ENCODE data around the gene ELOVL7. TPM values are rescaled to one million over a fixed set of nuclear protein-coding genes. Genes with fewer than 3 reads are reported as not detected.
"Not testable (repeated sequence)": the region's sequence is repeated elsewhere in the genome, so short reads cannot be mapped to it uniquely, and the experiment has no call there.

ELOVL7 gene
- total RNA-seq, 1 donor from 2014 or later = 0.68 TPM

- intact Hi-C loops (cut with micrococcal nuclease) = no loop called here
- H3K4me3 Mint-ChIP-seq (ENCODE audit: low read depth) = no peak overlapping the region
- H3K27ac Mint-ChIP-seq = no peak overlapping the region
- DNase-seq (ENCODE audit: low spot score) = no peak
- H3K27me3 Mint-ChIP-seq (ENCODE audit: low read depth) = peaks cover 3% of the 10 kb centered on the region
- H3K9me3 Mint-ChIP-seq = no peaks in the 10 kb centered on the region
- no peaks in the 10 kb centered on the region for H3K4me1 Mint-ChIP-seq (ENCODE audit: low read depth)
- H3K36me3 Mint-ChIP-seq (ENCODE audit: low read depth) = no peaks in the 10 kb centered on the region
Observed at GRCh38 chr5:60754495-60754894, 89.6 kb downstream of the ELOVL7 start.

GRCh38 chr5:60744682-60745081 is 99.4 kb downstream of the ELOVL7 start:
- no peak overlapping the region for H3K4me3 Mint-ChIP-seq (ENCODE audit: low read depth)
- intact Hi-C loops (cut with micrococcal nuclease) = no loop called here

GRCh38 chr5:60743511-60744314 is 100.4 kb downstream of the ELOVL7 start:
- Mint-ChIP-seq H3K36me3 (ENCODE audit: low read depth) (no peaks in the 10 kb centered on the region), H3K27me3 (ENCODE audit: low read depth) (no peaks in the 10 kb centered on the region), H3K4me3 (ENCODE audit: low read depth) (no peak overlapping the region), H3K27ac (no peak overlapping the region), H3K9me3 (peaks cover 19% of the 10 kb centered on the region), H3K4me1 (ENCODE audit: low read depth) (no peaks in the 10 kb centered on the region)
- DNase-seq (ENCODE audit: low spot score) = no peak
- intact Hi-C loops (cut with micrococcal nuclease) = no loop called here

More at GRCh38 chr5:60744682-60745081, 99.4 kb downstream of the ELOVL7 start:
- Mint-ChIP-seq H3K4me1 (ENCODE audit: low read depth) (no peaks in the 10 kb centered on the region), H3K27ac (no peak overlapping the region), H3K36me3 (ENCODE audit: low read depth) (no peaks in the 10 kb centered on the region), H3K9me3 (peaks cover 12% of the 10 kb centered on the region), H3K27me3 (ENCODE audit: low read depth) (no peaks in the 10 kb centered on the region)
- DNase-seq (ENCODE audit: low spot score) = no peak

GRCh38 chr5:60740322-60740721 is 103.7 kb downstream of the ELOVL7 start:
- H3K9me3 Mint-ChIP-seq = peaks cover 19% of the 10 kb centered on the region
- H3K4me1 Mint-ChIP-seq (ENCODE audit: low read depth) = no peaks in the 10 kb centered on the region
- H3K27ac Mint-ChIP-seq = no peak overlapping the region
- intact Hi-C loops (cut with micrococcal nuclease) = no loop called here
- H3K27me3 Mint-ChIP-seq (ENCODE audit: low read depth) = no peaks in the 10 kb centered on the region
- H3K36me3 Mint-ChIP-seq (ENCODE audit: low read depth) = no peaks in the 10 kb centered on the region
- DNase-seq (ENCODE audit: low spot score) = no peak
- no peak overlapping the region for H3K4me3 Mint-ChIP-seq (ENCODE audit: low read depth)

GRCh38 chr5:60738933-60739332 is 105.1 kb downstream of the ELOVL7 start:
- no peak for DNase-seq (ENCODE audit: low spot score)
- intact Hi-C loops (cut with micrococcal nuclease) = no loop called here
- Mint-ChIP-seq H3K27ac (no peak overlapping the region), H3K4me1 (ENCODE audit: low read depth) (no peaks in the 10 kb centered on the region), H3K9me3 (peaks cover 19% of the 10 kb centered on the region), H3K4me3 (ENCODE audit: low read depth) (no peak overlapping the region), H3K36me3 (ENCODE audit: low read depth) (no peaks in the 10 kb centered on the region), H3K27me3 (ENCODE audit: low read depth) (no peaks in the 10 kb centered on the region)

- H3K9me3 Mint-ChIP-seq = peaks cover 19% of the 10 kb centered on the region
- no peaks in the 10 kb centered on the region for H3K4me1 Mint-ChIP-seq (ENCODE audit: low read depth)
- no peak overlapping the region for H3K4me3 Mint-ChIP-seq (ENCODE audit: low read depth)
- no peaks in the 10 kb centered on the region for H3K36me3 Mint-ChIP-seq (ENCODE audit: low read depth)
- intact Hi-C loops (cut with micrococcal nuclease) = no loop called here
- no peak for DNase-seq (ENCODE audit: low spot score)
- H3K27me3 Mint-ChIP-seq (ENCODE audit: low read depth) = no peaks in the 10 kb centered on the region
- H3K27ac Mint-ChIP-seq = no peak overlapping the region
Observed at GRCh38 chr5:60738461-60738860, 105.6 kb downstream of the ELOVL7 start.

GRCh38 chr5:60730858-60731257 is 113.2 kb downstream of the ELOVL7 start:
- H3K4me1 Mint-ChIP-seq (ENCODE audit: low read depth); intact Hi-C loops (cut with micrococcal nuclease); H3K27me3 Mint-ChIP-seq (ENCODE audit: low read depth); H3K4me3 Mint-ChIP-seq (ENCODE audit: low read depth); H3K36me3 Mint-ChIP-seq (ENCODE audit: low read depth); H3K27ac Mint-ChIP-seq; DNase-seq (ENCODE audit: low spot score); H3K9me3 Mint-ChIP-seq: not testable (repeated sequence)

GRCh38 chr5:60727033-60727679 is 116.9 kb downstream of the ELOVL7 start:
- intact Hi-C loops (cut with micrococcal nuclease) = no loop called here
- peaks cover 5% of the 10 kb centered on the region for H3K27me3 Mint-ChIP-seq (ENCODE audit: low read depth)
- H3K4me3 Mint-ChIP-seq (ENCODE audit: low read depth) = no peak overlapping the region
- H3K4me1 Mint-ChIP-seq (ENCODE audit: low read depth) = no peaks in the 10 kb centered on the region
- no peaks in the 10 kb centered on the region for H3K36me3 Mint-ChIP-seq (ENCODE audit: low read depth)
- H3K27ac Mint-ChIP-seq = no peak overlapping the region
- DNase-seq (ENCODE audit: low spot score) = no peak
- no peaks in the 10 kb centered on the region for H3K9me3 Mint-ChIP-seq

GRCh38 chr5:60724126-60724525 is 119.9 kb downstream of the ELOVL7 start:
- H3K4me3 Mint-ChIP-seq (ENCODE audit: low read depth) = no peak overlapping the region
- no peaks in the 10 kb centered on the region for H3K9me3 Mint-ChIP-seq
- peaks cover 15% of the 10 kb centered on the region for H3K27me3 Mint-ChIP-seq (ENCODE audit: low read depth)
- no peak overlapping the region for H3K27ac Mint-ChIP-seq
- H3K36me3 Mint-ChIP-seq (ENCODE audit: low read depth) = no peaks in the 10 kb centered on the region
- no peaks in the 10 kb centered on the region for H3K4me1 Mint-ChIP-seq (ENCODE audit: low read depth)
- intact Hi-C loops (cut with micrococcal nuclease) = no loop called here
- no peak for DNase-seq (ENCODE audit: low spot score)

GRCh38 chr5:60722416-60722815 is 121.7 kb downstream of the ELOVL7 start:
- H3K4me1 Mint-ChIP-seq (ENCODE audit: low read depth) = no peaks in the 10 kb centered on the region
- intact Hi-C loops (cut with micrococcal nuclease) = no loop called here
- no peak for DNase-seq (ENCODE audit: low spot score)
- H3K27ac Mint-ChIP-seq = no peak overlapping the region
- peaks cover 15% of the 10 kb centered on the region for H3K27me3 Mint-ChIP-seq (ENCODE audit: low read depth)
- peaks cover 3% of the 10 kb centered on the region for H3K9me3 Mint-ChIP-seq
- no peaks in the 10 kb centered on the region for H3K36me3 Mint-ChIP-seq (ENCODE audit: low read depth)
- H3K4me3 Mint-ChIP-seq (ENCODE audit: low read depth) = no peak overlapping the region

- H3K9me3 Mint-ChIP-seq = peaks cover 15% of the 10 kb centered on the region
- no peak overlapping the region for H3K27ac Mint-ChIP-seq
- H3K36me3 Mint-ChIP-seq (ENCODE audit: low read depth) = peaks cover 3% of the 10 kb centered on the region
- H3K4me1 Mint-ChIP-seq (ENCODE audit: low read depth) = no peaks in the 10 kb centered on the region
- intact Hi-C loops (cut with micrococcal nuclease) = no loop called here
- H3K4me3 Mint-ChIP-seq (ENCODE audit: low read depth) = no peak overlapping the region
- DNase-seq (ENCODE audit: low spot score) = no peak
- peaks cover 15% of the 10 kb centered on the region for H3K27me3 Mint-ChIP-seq (ENCODE audit: low read depth)
Observed at GRCh38 chr5:60719329-60719728, 124.7 kb downstream of the ELOVL7 start.

- Mint-ChIP-seq H3K27ac (no peak overlapping the region), H3K36me3 (ENCODE audit: low read depth) (peaks cover 3% of the 10 kb centered on the region)
Observed at GRCh38 chr5:60718166-60718892, 125.7 kb downstream of the ELOVL7 start.

More at GRCh38 chr5:60718166-60718892, 125.7 kb downstream of the ELOVL7 start:
- Mint-ChIP-seq H3K4me3 (ENCODE audit: low read depth) (no peak overlapping the region), H3K4me1 (ENCODE audit: low read depth) (no peaks in the 10 kb centered on the region), H3K27me3 (ENCODE audit: low read depth) (peaks cover 13% of the 10 kb centered on the region), H3K9me3 (peaks cover 18% of the 10 kb centered on the region)
- intact Hi-C loops (cut with micrococcal nuclease) = no loop called here
- DNase-seq (ENCODE audit: low spot score) = no peak

Data from activated T-helper 2 cell treated with anti-CD3 and anti-CD28 coated beads, Interferon-gamma antibody, Interleukin-2, Interleukin-4, amounts not matched to agents 10 μg/mL and 5 μg/mL and 100 μg/mL, durations not matched to agents 14 hours and 24 hours and 36 hours (primary cell).